Transverse colon (tissue), 4 donors: Measurements from ENCODE around the gene CDC7. TPM values are rescaled to one million over a fixed set of nuclear protein-coding genes. Genes with fewer than 3 reads are reported as not detected.

Experiments
- DNase-seq: peaks from one replicate; pipeline ENCODE4 v3.0.0-alpha.2; 2019
- H3K27ac ChIP-seq, 4 donors: fragments of 200-600 bp; sonication (generic); 2 replicates each; pipeline ENCODE4 v1.5.1; 2016 to 2018; ENCODE audit warnings: inconsistent platforms in 4 of 4
- H3K27me3 ChIP-seq: fragments of 200-600 bp; sonication (generic); 2 replicates; pipeline ENCODE4 v1.5.1; 2017; ENCODE audit warnings: inconsistent platforms
- H3K36me3 ChIP-seq, 4 donors: fragments of 200-600 bp; sonication (generic); 2 replicates each; pipeline ENCODE4 v1.5.1; 2017 to 2019; ENCODE audit warnings: inconsistent platforms in 4 of 4
- H3K4me1 ChIP-seq, 4 donors: fragments of 200-600 bp; sonication (generic); 2 replicates each; pipeline ENCODE4 v1.5.1; 2017 to 2020; ENCODE audit warnings: inconsistent platforms in 4 of 4
- H3K4me3 ChIP-seq, 4 donors: fragments of 200-600 bp; sonication (generic); 1 replicate in 1 of 4; 2 replicates in 3 of 4; pipeline versions ENCODE4 v1.5.1 to v1.6.1; 2017 to 2019; ENCODE audit warnings: inconsistent platforms in 4 of 4
- H3K9me3 ChIP-seq, 2 donors: fragments of 200-600 bp; sonication (generic); 2 replicates each; pipeline ENCODE4 v1.5.1; 2017 to 2019; ENCODE audit warnings: inconsistent platforms in 2 of 2
- CTCF ChIP-seq, 5 experiments: fragments of 200-600 bp in 3 of 5; fragments of 450-650 bp in 2 of 5; sonication (generic) in 3 of 5; IDR thresholded peaks; 1 replicate in 2 of 5; 2 replicates in 3 of 5; pipeline ENCODE4 v1.5.1; 2016 to 2017; ENCODE audit warnings: antibody characterized with exemption in 5 of 5, inconsistent platforms in 3 of 5, mild to moderate bottlenecking in 2 of 5, moderate library complexity in 1 of 5
- EP300 ChIP-seq: sonication (generic); formaldehyde crosslinking; IDR thresholded peaks from one replicate; pipeline ENCODE4 v1.6.1; 2017; ENCODE audit warnings: antibody characterized with exemption, low read depth
- POLR2A ChIP-seq: fragments of 450-650 bp; IDR thresholded peaks from one replicate; pipeline ENCODE4 v1.6.1; 2016; ENCODE audit warnings: antibody characterized with exemption, mild to moderate bottlenecking, moderate library complexity
- POLR2AphosphoS5 ChIP-seq, 3 donors: sonication (generic); formaldehyde crosslinking; IDR thresholded peaks; one replicate each; pipeline ENCODE4 v1.6.1; 2016; ENCODE audit warnings: antibody characterized with exemption in 3 of 3
- WGBS, 2 donors: methylation state at CpG; one replicate each; pipeline ENCODE4 v1.1.5; 2018; ENCODE audit warnings: low coverage in 1 of 2; 5-methylcytosine and 5-hydroxymethylcytosine counted together
- in situ Hi-C, 4 donors: fragments of 200-750 bp; cut with MboI; loops; one replicate each; pipeline versions ENCODE4 v1.15.0 to v1.15.1; 2017; ENCODE audit warnings: low sequenced_read_pairs in 3 of 4, low pct_ligation_motif_present in 1 of 4, low pct_unique_long_range_greater_than_20kb in 1 of 4
- intact Hi-C: fragments of 100-400 bp; cut with DNase I; formaldehyde crosslinking; loops from one replicate; pipeline ENCODE4 v1.15.1; 2023; ENCODE audit warnings: low total_unique reads
- total RNA-seq, 4 donors: library from RNA; depleted of rRNA; stranded (reverse); fragments of >200 nt; gene quantifications; one replicate each; pipeline ENCODE4 v1.1.0, GENCODE V29; 2016

Gene CDC7
- total RNA-seq, 4 donors from 2014 or later = 0.68 to 2.8 (median 1.3) TPM; not detected in 1

GRCh38 chr1:91533361-91534024 lies 32.8 kb downstream of the CDC7 start:
- no peak overlapping the region for H3K27ac ChIP-seq
- in situ Hi-C loops = no loop called here
- H3K4me3 ChIP-seq = no peak overlapping the region
- no peak for DNase-seq
- intact Hi-C loops = no loop called here
- H3K4me1 ChIP-seq = no peaks in the 10 kb centered on the region
- TF ChIP-seq CTCF (IDR thresholded peaks at IDR 0.05) (no peak), POLR2A (no peak), POLR2AphosphoS5 (IDR thresholded peaks at IDR 0.05) (no peak), EP300 (no peak)
- WGBS, 2 donors = 57 to 92% methylated on average over 2 to 4 of the region's 4 CpGs
- no peaks in the 10 kb centered on the region for H3K27me3 ChIP-seq
- no peaks in the 10 kb centered on the region for H3K36me3 ChIP-seq
- no peaks in the 10 kb centered on the region for H3K9me3 ChIP-seq

GRCh38 chr1:91535441-91535840 lies 34.8 kb downstream of the CDC7 start:
- in situ Hi-C loops = no loop called here
- H3K4me3 ChIP-seq = no peak overlapping the region
- no peak overlapping the region for H3K27ac ChIP-seq
- WGBS, 2 donors = 96% methylated on average over 34 of the region's 34 CpGs; no CpG with 5 or more reads in 1 of the 2 donors
- no peaks in the 10 kb centered on the region for H3K27me3 ChIP-seq
- H3K9me3 ChIP-seq = no peaks in the 10 kb centered on the region
- no peaks in the 10 kb centered on the region for H3K4me1 ChIP-seq
- intact Hi-C loops = no loop called here
- no peaks in the 10 kb centered on the region for H3K36me3 ChIP-seq
- DNase-seq = no peak
- TF ChIP-seq POLR2A = no peak
- no peak for TF ChIP-seq EP300
- TF ChIP-seq CTCF (IDR thresholded peaks at IDR 0.05) = no peak
- no peak for TF ChIP-seq POLR2AphosphoS5 (IDR thresholded peaks at IDR 0.05)

GRCh38 chr1:91537281-91537986 lies 36.8 kb downstream of the CDC7 start:
- TF ChIP-seq POLR2AphosphoS5 (IDR thresholded peaks at IDR 0.05) = no peak
- no peak for TF ChIP-seq EP300
- no peak for TF ChIP-seq POLR2A
- no peak for TF ChIP-seq CTCF (IDR thresholded peaks at IDR 0.05)
- H3K4me1 ChIP-seq = no peaks in the 10 kb centered on the region
- no peak overlapping the region for H3K4me3 ChIP-seq
- H3K27me3 ChIP-seq = no peaks in the 10 kb centered on the region
- intact Hi-C loops (no loop called here), in situ Hi-C loops (no loop called here)
- H3K27ac ChIP-seq = peak overlapping the region; percentile 4 to 24 (median 7)
- H3K36me3 ChIP-seq = no peaks in the 10 kb centered on the region
- no peaks in the 10 kb centered on the region for H3K9me3 ChIP-seq
- DNase-seq = no peak

- TF ChIP-seq POLR2A (no peak), EP300 (no peak), CTCF (IDR thresholded peaks at IDR 0.05) (no peak), POLR2AphosphoS5 (IDR thresholded peaks at IDR 0.05) (no peak)
- Histone ChIP-seq H3K27me3 (no peaks in the 10 kb centered on the region), H3K4me3 (no peak overlapping the region), H3K9me3 (no peaks in the 10 kb centered on the region), H3K27ac (peak overlapping the region in 1 of 4 donors; percentile 12), H3K36me3 (no peaks in the 10 kb centered on the region), H3K4me1 (no peaks in the 10 kb centered on the region)
- no peak for DNase-seq
- in situ Hi-C loops = no loop called here
- intact Hi-C loops = no loop called here
- WGBS, 2 donors = 69 to 81% methylated on average over 2 of the region's 2 CpGs
Observed at GRCh38 chr1:91537987-91538304, 37.3 kb downstream of the CDC7 start.
